Endodermal cell (in vitro differentiated cells): ENCODE measurements around the gene UNC45A. TPM values are rescaled to one million over a fixed set of nuclear protein-coding genes. Genes with fewer than 3 reads are reported as not detected.

Experiments used
- DNase-seq: peaks from one replicate; pipeline ENCODE4 v3.0.0-alpha.2; 2017
- H3K27ac ChIP-seq: 2 replicates; pipeline ENCODE4 v1.5.1; 2013; ENCODE audit warnings: mild to moderate bottlenecking, low read depth, low read length, moderate library complexity
- H3K27me3 ChIP-seq: 2 replicates; pipeline ENCODE4 v1.6.1; 2013; ENCODE audit warnings: mild to moderate bottlenecking, low read length, moderate library complexity; ENCODE audit not compliant: insufficient read depth, control insufficient read depth, poor library complexity, severe bottlenecking
- H3K36me3 ChIP-seq: 2 replicates; pipeline ENCODE4 v1.7.0; 2013; ENCODE audit warnings: mild to moderate bottlenecking, low read length, moderate library complexity; ENCODE audit not compliant: control insufficient read depth, insufficient read depth
- H3K4me1 ChIP-seq: one replicate; pipeline ENCODE4 v1.7.0; 2013; ENCODE audit warnings: low read length; ENCODE audit not compliant: control insufficient read depth, insufficient read depth
- H3K4me3 ChIP-seq: 2 replicates; pipeline ENCODE4 v1.5.1; 2013; ENCODE audit warnings: mild to moderate bottlenecking, low read length, moderate library complexity
- H3K9ac ChIP-seq: 2 replicates; pipeline ENCODE4 v1.6.1; 2013; ENCODE audit warnings: mild to moderate bottlenecking, low read length, moderate library complexity; ENCODE audit not compliant: poor library complexity, severe bottlenecking; ENCODE audit errors: extremely low read depth
- H3K9me3 ChIP-seq: 2 replicates; pipeline ENCODE4 v1.6.1; 2013; ENCODE audit warnings: mild to moderate bottlenecking, low read length, moderate library complexity; ENCODE audit not compliant: control insufficient read depth
- H3K27ac Mint-ChIP-seq: 2 replicates; pipeline ENCODE4 v1.8.0; 2020; ENCODE audit warnings: mixed read lengths
- H3K27me3 Mint-ChIP-seq: 2 replicates; pipeline ENCODE4 v1.8.0; 2021; ENCODE audit warnings: mild to moderate bottlenecking, mixed read lengths; ENCODE audit not compliant: insufficient read depth
- H3K36me3 Mint-ChIP-seq: 2 replicates; pipeline ENCODE4 v1.8.0; 2020; ENCODE audit warnings: low read depth, mixed read lengths
- H3K4me1 Mint-ChIP-seq: 2 replicates; pipeline ENCODE4 v1.8.0; 2020; ENCODE audit warnings: mixed read lengths
- H3K4me3 Mint-ChIP-seq: 2 replicates; pipeline ENCODE4 v1.8.0; 2020; ENCODE audit warnings: mild to moderate bottlenecking, moderate library complexity, mixed read lengths
- H3K9me3 Mint-ChIP-seq: 2 replicates; pipeline ENCODE4 v1.8.0; 2020; ENCODE audit warnings: mild to moderate bottlenecking, mixed read lengths
- WGBS, 2 experiments: methylation state at CpG; one replicate each; pipeline versions ENCODE4 v1.1.5 to v1.1.7; 2013; ENCODE audit warnings: missing lambda C conversion rate in 2 of 2, mixed read lengths in 1 of 2; ENCODE audit not compliant: insufficient coverage in 1 of 2, insufficient read length in 1 of 2; 5-methylcytosine and 5-hydroxymethylcytosine counted together
- total RNA-seq, 2 donors: library from RNA; stranded (reverse); fragmentation: NEBNext Ultra II Directional in 1 of 2; extraction: Animal tissue kit (Norgen Biotek cat#: 25700) in 1 of 2; gene quantifications; 2 replicates in 1 of 2; 3 replicates in 1 of 2; pipeline ENCODE4 v1.2.1, GENCODE V29; 2021
- TF ChIP-seq, protein P1 (sequence below): fragments of 200-600 bp; sonication (generic); conservative IDR thresholded peaks from 2 replicates; pipeline ENCODE4 v1.5.0; 2021; ENCODE audit warnings: antibody characterized with exemption, mild to moderate bottlenecking

The UNC45A gene
- total RNA-seq, 2 donors from 2014 or later = 92.5 to 96.6 TPM

DNA sequence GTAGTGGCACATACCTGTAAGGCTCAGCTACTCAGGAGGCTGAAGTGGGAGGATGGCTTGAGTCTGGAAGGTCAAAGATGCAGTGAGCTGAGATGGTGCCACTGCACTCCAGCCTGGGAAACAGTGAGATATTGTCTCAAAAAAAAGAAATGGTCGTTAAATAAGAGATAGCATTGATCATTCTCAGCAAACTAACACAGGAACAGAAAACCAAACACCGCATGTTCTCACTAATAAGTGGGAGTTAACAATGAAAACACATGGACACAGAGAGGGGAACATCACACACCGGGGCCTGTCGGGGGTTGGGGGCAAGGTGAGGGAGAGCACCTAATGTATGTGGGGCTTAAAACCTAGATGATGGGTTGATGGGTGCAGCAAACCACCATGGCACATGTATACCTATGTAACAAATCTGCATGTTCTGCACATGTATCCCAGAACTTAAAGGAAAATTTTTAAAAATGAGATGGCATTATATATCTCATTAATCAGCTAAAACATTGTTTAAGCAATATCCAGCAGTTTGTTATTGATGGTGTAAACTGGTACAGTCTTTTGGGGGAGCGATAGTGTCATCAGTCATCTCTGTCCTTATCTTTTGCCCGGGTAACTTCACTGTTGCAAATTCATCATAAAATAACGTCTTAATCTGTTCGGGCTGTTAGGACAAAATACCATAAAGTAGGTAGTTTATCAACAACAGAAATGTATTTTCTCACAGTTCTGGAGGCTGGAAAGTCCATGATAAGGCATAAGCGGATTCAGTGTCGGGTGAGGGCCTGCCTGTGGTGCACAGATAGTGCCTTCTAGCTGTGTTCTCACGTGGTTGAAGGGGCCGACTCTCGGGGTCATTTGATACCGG, 33.7 kb upstream of the UNC45A start:
- peak overlapping the region; percentile 78 for H3K9ac ChIP-seq
- WGBS, 2 experiments = 73 to 76% methylated on average over 7 to 14 of the region's 14 CpGs
- peaks cover 15% of the 10 kb centered on the region for H3K4me1 Mint-ChIP-seq
- H3K36me3 Mint-ChIP-seq = peaks cover 16% of the 10 kb centered on the region
- no peak overlapping the region for H3K27ac Mint-ChIP-seq
- no peaks in the 10 kb centered on the region for H3K9me3 ChIP-seq
- H3K27ac ChIP-seq = no peak overlapping the region
- H3K27me3 ChIP-seq = no peaks in the 10 kb centered on the region
- peaks cover 7% of the 10 kb centered on the region for H3K4me1 ChIP-seq
- DNase-seq = no peak
- peaks cover 16% of the 10 kb centered on the region for H3K36me3 ChIP-seq
- H3K4me3 ChIP-seq = peak overlapping the region; percentile 90
- H3K4me3 Mint-ChIP-seq = peak overlapping the region; percentile 68
- H3K27me3 Mint-ChIP-seq = peaks cover 2% of the 10 kb centered on the region
- TF ChIP-seq, protein P1, sequence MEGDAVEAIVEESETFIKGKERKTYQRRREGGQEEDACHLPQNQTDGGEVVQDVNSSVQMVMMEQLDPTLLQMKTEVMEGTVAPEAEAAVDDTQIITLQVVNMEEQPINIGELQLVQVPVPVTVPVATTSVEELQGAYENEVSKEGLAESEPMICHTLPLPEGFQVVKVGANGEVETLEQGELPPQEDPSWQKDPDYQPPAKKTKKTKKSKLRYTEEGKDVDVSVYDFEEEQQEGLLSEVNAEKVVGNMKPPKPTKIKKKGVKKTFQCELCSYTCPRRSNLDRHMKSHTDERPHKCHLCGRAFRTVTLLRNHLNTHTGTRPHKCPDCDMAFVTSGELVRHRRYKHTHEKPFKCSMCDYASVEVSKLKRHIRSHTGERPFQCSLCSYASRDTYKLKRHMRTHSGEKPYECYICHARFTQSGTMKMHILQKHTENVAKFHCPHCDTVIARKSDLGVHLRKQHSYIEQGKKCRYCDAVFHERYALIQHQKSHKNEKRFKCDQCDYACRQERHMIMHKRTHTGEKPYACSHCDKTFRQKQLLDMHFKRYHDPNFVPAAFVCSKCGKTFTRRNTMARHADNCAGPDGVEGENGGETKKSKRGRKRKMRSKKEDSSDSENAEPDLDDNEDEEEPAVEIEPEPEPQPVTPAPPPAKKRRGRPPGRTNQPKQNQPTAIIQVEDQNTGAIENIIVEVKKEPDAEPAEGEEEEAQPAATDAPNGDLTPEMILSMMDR = no peak
- no peaks in the 10 kb centered on the region for H3K9me3 Mint-ChIP-seq

DNA sequence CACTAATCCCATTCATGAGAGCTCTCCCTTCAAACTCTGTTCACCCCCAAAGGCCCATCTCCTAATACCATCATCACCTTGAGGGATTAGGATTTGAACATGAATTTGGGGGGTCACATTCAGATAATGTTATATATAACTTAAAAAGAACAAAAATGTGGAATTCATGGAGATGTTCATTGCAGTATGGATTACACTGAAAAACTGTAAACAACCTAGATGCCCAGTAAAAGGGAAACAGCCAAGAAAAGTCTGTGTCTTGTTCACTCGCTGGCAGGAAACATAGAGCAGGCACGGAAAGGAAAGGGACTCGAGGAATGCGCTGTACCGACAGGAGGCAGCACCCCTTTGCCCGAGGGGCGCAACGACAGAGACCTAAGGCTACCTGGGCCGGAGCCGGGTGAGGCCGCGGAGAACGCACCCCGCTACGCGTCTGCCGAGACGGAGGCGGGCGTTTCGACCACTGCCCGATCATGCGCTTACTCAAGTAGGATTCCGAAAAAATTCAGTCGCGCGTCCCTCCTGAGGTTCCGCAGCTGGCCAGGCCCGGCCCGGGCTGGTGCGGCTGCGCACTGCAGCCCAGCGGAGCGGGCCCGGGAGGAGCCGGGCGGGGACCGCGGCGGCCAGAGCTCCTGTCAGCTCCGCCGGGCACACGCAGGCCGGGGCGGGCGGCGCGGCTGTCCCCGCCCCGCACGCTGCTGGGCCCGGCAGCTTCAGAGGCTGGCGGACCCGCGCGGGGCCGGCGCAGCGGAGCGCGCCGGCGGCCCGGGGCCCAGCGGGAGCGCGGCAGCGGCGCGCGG, 32.8 kb upstream of the UNC45A start:
- Mint-ChIP-seq H3K27me3 (peaks cover 2% of the 10 kb centered on the region), H3K27ac (peak overlapping the region; percentile 69), H3K9me3 (no peaks in the 10 kb centered on the region), H3K4me3 (peak overlapping the region; percentile 68), H3K4me1 (peaks cover 15% of the 10 kb centered on the region), H3K36me3 (peaks cover 21% of the 10 kb centered on the region)
- 0% methylated on average over 18 to 71 of the region's 71 CpGs for WGBS, 2 experiments
- H3K4me3 ChIP-seq = peak overlapping the region; percentile 90
- no peaks in the 10 kb centered on the region for H3K9me3 ChIP-seq
- H3K9ac ChIP-seq = peak overlapping the region; percentile 78
- TF ChIP-seq, protein P1 = peak; percentile 82
- peak; percentile 91 for DNase-seq
- H3K27me3 ChIP-seq = no peaks in the 10 kb centered on the region
- peaks cover 7% of the 10 kb centered on the region for H3K4me1 ChIP-seq
- peak overlapping the region; percentile 8 for H3K27ac ChIP-seq
- peaks cover 22% of the 10 kb centered on the region for H3K36me3 ChIP-seq

DNA sequence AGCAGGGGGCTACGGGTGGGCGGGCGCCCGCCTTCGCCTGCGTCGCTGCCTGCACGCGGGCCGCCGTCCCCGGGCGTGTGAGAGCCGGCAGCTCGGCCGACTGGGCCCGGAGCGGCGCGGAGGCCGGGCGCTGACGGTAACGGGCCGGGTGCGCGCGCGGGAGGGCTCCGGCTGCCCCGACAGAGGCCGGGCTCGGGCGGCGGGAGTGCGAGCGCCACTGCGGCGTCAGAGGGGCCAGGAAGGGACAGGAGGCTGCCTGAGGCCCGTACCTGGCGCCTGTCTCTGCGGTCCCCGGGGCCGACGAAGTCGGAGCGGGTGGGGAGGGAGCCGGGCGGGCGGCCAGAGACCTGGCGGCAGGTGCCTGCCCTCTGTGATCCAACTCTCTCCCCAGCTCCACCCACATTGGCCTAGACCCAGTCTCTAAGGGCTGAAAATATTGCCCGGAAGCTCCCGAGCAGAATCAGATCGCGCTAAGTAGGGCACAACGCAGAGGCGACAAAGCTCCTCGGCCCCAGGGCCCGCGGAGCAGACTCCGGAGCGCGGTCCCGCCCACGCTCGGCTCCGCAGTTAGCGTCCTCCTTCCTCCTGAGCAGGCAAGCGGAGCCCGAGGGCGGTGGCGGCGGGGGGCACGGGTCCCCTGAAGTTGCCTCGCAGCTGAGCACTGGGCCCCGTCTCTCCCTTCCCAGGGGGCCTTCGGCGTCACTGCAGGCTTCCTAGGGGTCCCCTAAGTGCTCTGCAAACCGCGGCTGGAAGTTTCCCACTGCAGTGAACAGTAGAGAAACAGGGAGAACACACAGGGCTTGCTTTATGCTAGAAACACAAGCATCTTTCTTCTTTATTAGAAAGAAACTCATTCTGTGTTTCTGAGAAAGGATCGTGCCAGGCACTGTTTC, 32.0 kb upstream of the UNC45A start, which contains the start of gene MAN2A2:
Gene MAN2A2 (plus strand): TSS at position 463 of the 893 bp plus-strand sequence. CDS start 906 bp downstream, outside the sequence.
- H3K4me3 ChIP-seq = peak within 1 kb of the TSS; percentile 90
- Mint-ChIP-seq H3K9me3 (no peaks in the 10 kb centered on the region), H3K27ac (peak within 1 kb of the TSS; percentile 69), H3K4me1 (peaks cover 15% of the 10 kb centered on the region), H3K36me3 (peaks cover 23% of the 10 kb centered on the region), H3K4me3 (peak within 1 kb of the TSS; percentile 68), H3K27me3 (peaks cover 2% of the 10 kb centered on the region)
- peaks cover 27% of the 10 kb centered on the region for H3K36me3 ChIP-seq
- H3K27ac ChIP-seq = peak within 1 kb of the TSS; percentile 8
- 1% methylated on average over 19 to 81 of the region's 81 CpGs for WGBS, 2 experiments
- peak; percentile 86 for DNase-seq
- no peaks in the 10 kb centered on the region for H3K9me3 ChIP-seq
- peak within 1 kb of the TSS; percentile 78 for H3K9ac ChIP-seq
- TF ChIP-seq, protein P1 = no peak
- H3K27me3 ChIP-seq = no peaks in the 10 kb centered on the region
- H3K4me1 ChIP-seq = peaks cover 7% of the 10 kb centered on the region
